Astrocyte (in vitro differentiated cells and primary cell): ENCODE measurements around the gene MYH15. TPM values are rescaled to one million over a fixed set of nuclear protein-coding genes. Genes with fewer than 3 reads are reported as not detected.

Experiments
- DNase-seq: peaks from one replicate; pipeline ENCODE4 v3.0.0-alpha.2; 2010; ENCODE audit warnings: low read depth
- FAIRE-seq: peaks from 2 replicates; lab custom pipeline; 2011; peaks lifted over from hg19 to GRCh38; lab: Jason Lieb, UNC
- H2AFZ ChIP-seq: 2 replicates; pipeline ENCODE4 v1.6.0; 2012; ENCODE audit warnings: low read depth, low read length, inconsistent platforms
- H3K27ac ChIP-seq: 2 replicates; pipeline ENCODE4 v1.5.1; 2011; ENCODE audit warnings: low read depth, low read length, inconsistent platforms
- H3K27me3 ChIP-seq: 2 replicates; pipeline ENCODE4 v1.6.0; 2011; ENCODE audit warnings: low read length, inconsistent platforms; ENCODE audit not compliant: insufficient read depth
- H3K36me3 ChIP-seq: 2 replicates; pipeline ENCODE4 v1.5.1; 2011; ENCODE audit warnings: low read length, inconsistent platforms; ENCODE audit not compliant: insufficient read depth
- H3K4me1 ChIP-seq: 2 replicates; pipeline ENCODE4 v1.5.1; 2011; ENCODE audit warnings: low read length, inconsistent platforms; ENCODE audit not compliant: insufficient read depth
- H3K4me2 ChIP-seq: 2 replicates; pipeline ENCODE4 v1.6.0; 2012; ENCODE audit warnings: low read length, inconsistent platforms
- H3K4me3 ChIP-seq: 2 replicates; pipeline ENCODE4 v1.5.1; 2011; ENCODE audit warnings: low read depth, mild to moderate bottlenecking, low read length, inconsistent platforms; ENCODE audit not compliant: insufficient read depth
- H3K79me2 ChIP-seq: 2 replicates; pipeline ENCODE4 v1.6.0; 2012; ENCODE audit warnings: mild to moderate bottlenecking, low read length, inconsistent platforms; ENCODE audit not compliant: insufficient read depth
- H3K9ac ChIP-seq: 2 replicates; pipeline ENCODE4 v1.6.0; 2012; ENCODE audit warnings: mild to moderate bottlenecking, low read length, inconsistent platforms
- H3K9me3 ChIP-seq: 2 replicates; pipeline ENCODE4 v1.5.1; 2012; ENCODE audit warnings: low read depth, mild to moderate bottlenecking, low read length, inconsistent platforms; ENCODE audit not compliant: insufficient read depth
- H4K20me1 ChIP-seq: 2 replicates; pipeline ENCODE4 v1.6.0; 2012; ENCODE audit warnings: low read length, inconsistent platforms; ENCODE audit not compliant: insufficient read depth
- H3K27ac Mint-ChIP-seq: one replicate; pipeline ENCODE4 v1.8.0; 2021; ENCODE audit warnings: mild to moderate bottlenecking, mixed read lengths; ENCODE audit not compliant: unreplicated experiment
- H3K27me3 Mint-ChIP-seq: one replicate; pipeline ENCODE4 v1.8.0; 2021; ENCODE audit warnings: low read depth, mixed read lengths; ENCODE audit not compliant: unreplicated experiment
- H3K36me3 Mint-ChIP-seq: one replicate; pipeline ENCODE4 v1.8.0; 2021; ENCODE audit warnings: low read depth, mixed read lengths; ENCODE audit not compliant: unreplicated experiment
- H3K4me1 Mint-ChIP-seq: one replicate; pipeline ENCODE4 v1.8.0; 2021; ENCODE audit warnings: low read depth, mixed read lengths; ENCODE audit not compliant: unreplicated experiment
- H3K4me3 Mint-ChIP-seq: one replicate; pipeline ENCODE4 v1.8.0; 2021; ENCODE audit warnings: mild to moderate bottlenecking, moderate library complexity, mixed read lengths; ENCODE audit not compliant: unreplicated experiment
- H3K9me3 Mint-ChIP-seq: one replicate; pipeline ENCODE4 v1.8.0; 2021; ENCODE audit warnings: mild to moderate bottlenecking, mixed read lengths; ENCODE audit not compliant: unreplicated experiment
- EZH2 ChIP-seq: IDR thresholded peaks from 2 replicates; pipeline ENCODE4 v1.6.1; 2012; ENCODE audit warnings: mild to moderate bottlenecking, low read length, inconsistent platforms; ENCODE audit not compliant: insufficient read depth
- total RNA-seq: library from RNA; stranded (reverse); gene quantifications from 2 replicates; pipeline ENCODE4 v1.2.1, GENCODE V29; 2021
- TF ChIP-seq, protein P1 (sequence below): IDR thresholded peaks from 2 replicates; pipeline ENCODE4 v1.5.1; 2011; ENCODE audit warnings: low read depth, mild to moderate bottlenecking, inconsistent platforms, low read length, moderate library complexity; ENCODE audit not compliant: insufficient read depth

The MYH15 gene
- total RNA-seq, 1 donor from 2014 or later = 0.59 TPM

- Mint-ChIP-seq H3K36me3 (no peaks in the 10 kb centered on the region), H3K4me3 (no peak overlapping the region), H3K27me3 (peaks cover 3% of the 10 kb centered on the region), H3K27ac (no peak overlapping the region), H3K9me3 (no peaks in the 10 kb centered on the region), H3K4me1 (no peaks in the 10 kb centered on the region)
- H3K27me3 ChIP-seq = no peaks in the 10 kb centered on the region
- no peaks in the 10 kb centered on the region for H3K9me3 ChIP-seq
- no peak for TF ChIP-seq EZH2
- TF ChIP-seq, protein P1, sequence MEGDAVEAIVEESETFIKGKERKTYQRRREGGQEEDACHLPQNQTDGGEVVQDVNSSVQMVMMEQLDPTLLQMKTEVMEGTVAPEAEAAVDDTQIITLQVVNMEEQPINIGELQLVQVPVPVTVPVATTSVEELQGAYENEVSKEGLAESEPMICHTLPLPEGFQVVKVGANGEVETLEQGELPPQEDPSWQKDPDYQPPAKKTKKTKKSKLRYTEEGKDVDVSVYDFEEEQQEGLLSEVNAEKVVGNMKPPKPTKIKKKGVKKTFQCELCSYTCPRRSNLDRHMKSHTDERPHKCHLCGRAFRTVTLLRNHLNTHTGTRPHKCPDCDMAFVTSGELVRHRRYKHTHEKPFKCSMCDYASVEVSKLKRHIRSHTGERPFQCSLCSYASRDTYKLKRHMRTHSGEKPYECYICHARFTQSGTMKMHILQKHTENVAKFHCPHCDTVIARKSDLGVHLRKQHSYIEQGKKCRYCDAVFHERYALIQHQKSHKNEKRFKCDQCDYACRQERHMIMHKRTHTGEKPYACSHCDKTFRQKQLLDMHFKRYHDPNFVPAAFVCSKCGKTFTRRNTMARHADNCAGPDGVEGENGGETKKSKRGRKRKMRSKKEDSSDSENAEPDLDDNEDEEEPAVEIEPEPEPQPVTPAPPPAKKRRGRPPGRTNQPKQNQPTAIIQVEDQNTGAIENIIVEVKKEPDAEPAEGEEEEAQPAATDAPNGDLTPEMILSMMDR = no peak
- H3K9ac ChIP-seq = no peak overlapping the region
- H3K36me3 ChIP-seq = no peaks in the 10 kb centered on the region
- no peak overlapping the region for H3K27ac ChIP-seq
- no peak overlapping the region for H2AFZ ChIP-seq
- no peaks in the 10 kb centered on the region for H3K79me2 ChIP-seq
- H4K20me1 ChIP-seq = no peaks in the 10 kb centered on the region
- no peaks in the 10 kb centered on the region for H3K4me1 ChIP-seq
- no peak overlapping the region for H3K4me2 ChIP-seq
- no peak overlapping the region for H3K4me3 ChIP-seq
- DNase-seq = no peak
- no peak for FAIRE-seq
Measured at GRCh38 chr3:108331792-108332191, 178.6 kb downstream of the MYH15 start.

Other genes with a start within 250 kb of the MYH15 start
- not detected in 2 replicates for gene HHLA2, start 214.0 kb downstream of the MYH15 start, total RNA-seq
- 5.8 and 8.6 TPM in 2 replicates for gene CIP2A, start 78.8 kb upstream of the MYH15 start, total RNA-seq
- gene DZIP3, start 79.1 kb upstream of the MYH15 start, total RNA-seq = 10.9 and 12.9 TPM in 2 replicates
- gene RETNLB, start 246.8 kb upstream of the MYH15 start, total RNA-seq = not detected in 2 replicates